CD14-positive monocyte (primary cell): Measurements from ENCODE around the gene HOXD11. TPM values are rescaled to one million over a fixed set of nuclear protein-coding genes. Genes with fewer than 3 reads are reported as not detected.

Experiments
- DNase-seq, 3 donors: peaks; one replicate each; pipeline ENCODE4 v3.0.0-alpha.2; 2011 to 2022
- H2AFZ ChIP-seq: 2 replicates; pipeline ENCODE4 v1.6.0; 2012; ENCODE audit warnings: mild to moderate bottlenecking, low read depth, low read length, inconsistent platforms; ENCODE audit not compliant: insufficient read depth, poor library complexity, severe bottlenecking
- H3K27ac ChIP-seq, 2 donors: 1 replicate in 1 of 2; 2 replicates in 1 of 2; pipeline ENCODE4 v1.5.1; 2012 to 2013; ENCODE audit warnings: low read length in 2 of 2, control low read depth in 1 of 2, inconsistent platforms in 1 of 2, low read depth in 1 of 2, mild to moderate bottlenecking in 1 of 2
- H3K27me3 ChIP-seq, 2 donors: one replicate each; pipeline versions ENCODE4 v1.6.0 to v1.6.1; 2011 to 2013; ENCODE audit warnings: low read length in 2 of 2; ENCODE audit not compliant: control insufficient read depth in 2 of 2, insufficient read depth in 2 of 2
- H3K36me3 ChIP-seq, 2 donors: replicated peaks in 1 of 2; 1 replicate in 1 of 2; 2 replicates in 1 of 2; pipeline versions ENCODE4 v1.5.1 to v1.6.1; 2012 to 2013; ENCODE audit warnings: low read length in 2 of 2, control low read depth in 1 of 2, inconsistent platforms in 1 of 2, mild to moderate bottlenecking in 1 of 2; ENCODE audit not compliant: insufficient read depth in 2 of 2, control insufficient read depth in 1 of 2
- H3K4me1 ChIP-seq, 2 donors: 1 replicate in 1 of 2; 2 replicates in 1 of 2; pipeline versions ENCODE4 v1.5.1 to v1.6.1; 2012 to 2013; ENCODE audit warnings: low read length in 2 of 2, control low read depth in 1 of 2, inconsistent platforms in 1 of 2, mild to moderate bottlenecking in 1 of 2, moderate library complexity in 1 of 2; ENCODE audit not compliant: insufficient read depth in 2 of 2, control insufficient read depth in 1 of 2
- H3K4me2 ChIP-seq: replicated peaks from 2 replicates; pipeline ENCODE3; 2012; ENCODE audit warnings: low read length, moderate library complexity, mild to moderate bottlenecking; ENCODE audit not compliant: poor library complexity, severe bottlenecking; ENCODE audit errors: extremely low read depth
- H3K4me3 ChIP-seq, 3 experiments: fragments of 200-600 bp in 1 of 3; sonication (generic) in 1 of 3; replicated peaks in 1 of 3; 1 replicate in 2 of 3; 2 replicates in 1 of 3; pipeline ENCODE4 v1.5.1; 2011 to 2013; ENCODE audit warnings: low read length in 3 of 3, mild to moderate bottlenecking in 3 of 3, control low read depth in 2 of 3, low read depth in 2 of 3, inconsistent platforms in 1 of 3, moderate library complexity in 1 of 3
- H3K79me2 ChIP-seq: 2 replicates; pipeline ENCODE4 v1.6.0; 2012; ENCODE audit warnings: mild to moderate bottlenecking, control low read depth, inconsistent platforms, low read length, moderate library complexity; ENCODE audit not compliant: insufficient read depth
- H3K9ac ChIP-seq: 2 replicates; pipeline ENCODE4 v1.6.0; 2017; ENCODE audit warnings: low read length, mild to moderate bottlenecking; ENCODE audit not compliant: insufficient read depth, poor library complexity, severe bottlenecking
- H3K9me3 ChIP-seq, 2 donors: replicated peaks in 1 of 2; 1 replicate in 1 of 2; 2 replicates in 1 of 2; pipeline versions ENCODE4 v1.5.1 to v1.6.1; 2012 to 2013; ENCODE audit warnings: low read length in 2 of 2, control low read depth in 1 of 2; ENCODE audit not compliant: control insufficient read depth in 1 of 2, insufficient read depth in 1 of 2
- H4K20me1 ChIP-seq: 2 replicates; pipeline ENCODE4 v1.6.0; 2012; ENCODE audit warnings: mild to moderate bottlenecking, low read length, control low read depth, moderate library complexity; ENCODE audit not compliant: insufficient read depth
- H3K27ac Mint-ChIP-seq, 7 donors: one replicate each; pipeline ENCODE4 v1.8.0; 2020; ENCODE audit warnings: mild to moderate bottlenecking in 7 of 7, mixed read lengths in 7 of 7, moderate library complexity in 6 of 7, inconsistent platforms in 2 of 7
- H3K27me3 Mint-ChIP-seq, 3 donors: one replicate each; pipeline ENCODE4 v1.8.0; 2021 to 2022; ENCODE audit warnings: low read depth in 3 of 3, mild to moderate bottlenecking in 3 of 3, mixed read lengths in 3 of 3, moderate library complexity in 3 of 3, inconsistent platforms in 1 of 3
- H3K36me3 Mint-ChIP-seq, 2 donors: one replicate each; pipeline ENCODE4 v1.8.0; 2020; ENCODE audit warnings: mixed read lengths in 2 of 2, inconsistent platforms in 1 of 2, mild to moderate bottlenecking in 1 of 2
- H3K4me1 Mint-ChIP-seq: one replicate; pipeline ENCODE4 v1.8.0; 2020; ENCODE audit warnings: mild to moderate bottlenecking, mixed read lengths
- H3K4me3 Mint-ChIP-seq, 2 donors: one replicate each; pipeline ENCODE4 v1.8.0; 2020; ENCODE audit warnings: mild to moderate bottlenecking in 2 of 2, mixed read lengths in 2 of 2, moderate library complexity in 1 of 2
- H3K9me3 Mint-ChIP-seq, 7 donors: one replicate each; pipeline ENCODE4 v1.8.0; 2020 to 2022; ENCODE audit warnings: mixed read lengths in 7 of 7, mild to moderate bottlenecking in 6 of 7, moderate library complexity in 6 of 7, inconsistent platforms in 2 of 7
- WGBS: methylation state at CpG from one replicate; pipeline ENCODE4 v1.1.5; 2013; ENCODE audit warnings: missing lambda C conversion rate; ENCODE audit not compliant: insufficient coverage; 5-methylcytosine and 5-hydroxymethylcytosine counted together
- intact Hi-C, 2 donors: fragments of 100-400 bp; cut with micrococcal nuclease; formaldehyde crosslinking; loops; one replicate each; pipeline versions ENCODE4 v1.15.0 to v1.15.1; 2023
- polyA plus RNA-seq, 3 donors: library from polyadenylated mRNA; depleted of rRNA in 1 of 3; unstranded in 2 of 3; stranded (reverse) in 1 of 3; fragments of 300-500 nt in 2 of 3; fragments of >200 nt in 1 of 3; fragmentation: Illumina TruSeq in 2 of 3; gene quantifications; 1 replicate in 2 of 3; 2 replicates in 1 of 3; pipeline ENCODE4 v1.2.3, GENCODE V29; 2012 to 2021
- TF ChIP-seq, protein P1 (sequence below): fragments of 200-600 bp; IDR thresholded peaks from one replicate; pipeline ENCODE4 v1.8.0; 2022; ENCODE audit warnings: antibody characterized with exemption, mild to moderate bottlenecking

The HOXD11 gene
- polyA plus RNA-seq, 3 donors, result not detected

DNA sequence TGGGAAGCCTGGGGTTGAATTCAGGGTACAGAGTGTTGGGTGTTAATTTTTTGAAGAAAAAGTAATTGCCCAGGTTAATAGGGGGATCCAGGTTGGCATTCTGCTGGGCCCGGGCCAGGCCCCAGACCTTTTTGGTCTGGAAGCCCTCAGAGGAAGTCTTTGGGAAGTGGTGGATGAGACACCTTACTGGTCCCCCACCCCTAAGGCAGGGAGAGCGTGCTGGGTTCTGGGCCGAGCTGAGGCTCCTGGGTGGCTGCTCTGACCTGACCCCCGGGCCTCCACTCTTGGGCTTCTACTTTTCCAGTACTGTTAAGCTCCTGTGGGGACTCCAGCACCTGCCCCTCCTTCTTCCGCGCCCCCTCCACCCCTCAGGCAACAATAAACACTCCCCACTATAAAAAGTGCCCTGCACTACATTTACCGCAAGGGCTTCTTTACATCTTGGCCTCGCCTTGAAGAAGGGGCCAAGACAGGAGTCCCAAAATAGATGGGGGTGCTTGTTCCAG is 49.3 kb downstream of the HOXD11 start:
- peaks cover 0 to 37% (median 12%) of the 10 kb centered on the region in 7 donors for H3K9me3 Mint-ChIP-seq
- Histone ChIP-seq H3K36me3 (no peaks in the 10 kb centered on the region), H3K4me1 (no peaks in the 10 kb centered on the region), H3K9me3 (peaks cover 4 to 39% of the 10 kb centered on the region in 2 donors), H2AFZ (no peak overlapping the region), H3K27ac (no peak overlapping the region), H4K20me1 (no peaks in the 10 kb centered on the region), H3K4me2 (no peak overlapping the region), H3K27me3 (peaks cover 89 to 100% of the 10 kb centered on the region in 2 donors), H3K9ac (no peak overlapping the region), H3K4me3 (no peak overlapping the region), H3K79me2 (no peaks in the 10 kb centered on the region)
- peaks cover 0 to 2% of the 10 kb centered on the region in 2 donors for H3K36me3 Mint-ChIP-seq
- intact Hi-C loops, result no loop called here
- 15% methylated on average over 4 of the region's 8 CpGs for WGBS
- TF ChIP-seq, protein P1, sequence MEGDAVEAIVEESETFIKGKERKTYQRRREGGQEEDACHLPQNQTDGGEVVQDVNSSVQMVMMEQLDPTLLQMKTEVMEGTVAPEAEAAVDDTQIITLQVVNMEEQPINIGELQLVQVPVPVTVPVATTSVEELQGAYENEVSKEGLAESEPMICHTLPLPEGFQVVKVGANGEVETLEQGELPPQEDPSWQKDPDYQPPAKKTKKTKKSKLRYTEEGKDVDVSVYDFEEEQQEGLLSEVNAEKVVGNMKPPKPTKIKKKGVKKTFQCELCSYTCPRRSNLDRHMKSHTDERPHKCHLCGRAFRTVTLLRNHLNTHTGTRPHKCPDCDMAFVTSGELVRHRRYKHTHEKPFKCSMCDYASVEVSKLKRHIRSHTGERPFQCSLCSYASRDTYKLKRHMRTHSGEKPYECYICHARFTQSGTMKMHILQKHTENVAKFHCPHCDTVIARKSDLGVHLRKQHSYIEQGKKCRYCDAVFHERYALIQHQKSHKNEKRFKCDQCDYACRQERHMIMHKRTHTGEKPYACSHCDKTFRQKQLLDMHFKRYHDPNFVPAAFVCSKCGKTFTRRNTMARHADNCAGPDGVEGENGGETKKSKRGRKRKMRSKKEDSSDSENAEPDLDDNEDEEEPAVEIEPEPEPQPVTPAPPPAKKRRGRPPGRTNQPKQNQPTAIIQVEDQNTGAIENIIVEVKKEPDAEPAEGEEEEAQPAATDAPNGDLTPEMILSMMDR, result no peak
- DNase-seq, result no peak
- peak overlapping the region in 1 of 2 donors; percentile 63 for H3K4me3 Mint-ChIP-seq
- no peak overlapping the region for H3K27ac Mint-ChIP-seq
- peaks cover 92 to 100% (median 96%) of the 10 kb centered on the region in 3 donors for H3K27me3 Mint-ChIP-seq
- H3K4me1 Mint-ChIP-seq, result peaks cover 11% of the 10 kb centered on the region

DNA sequence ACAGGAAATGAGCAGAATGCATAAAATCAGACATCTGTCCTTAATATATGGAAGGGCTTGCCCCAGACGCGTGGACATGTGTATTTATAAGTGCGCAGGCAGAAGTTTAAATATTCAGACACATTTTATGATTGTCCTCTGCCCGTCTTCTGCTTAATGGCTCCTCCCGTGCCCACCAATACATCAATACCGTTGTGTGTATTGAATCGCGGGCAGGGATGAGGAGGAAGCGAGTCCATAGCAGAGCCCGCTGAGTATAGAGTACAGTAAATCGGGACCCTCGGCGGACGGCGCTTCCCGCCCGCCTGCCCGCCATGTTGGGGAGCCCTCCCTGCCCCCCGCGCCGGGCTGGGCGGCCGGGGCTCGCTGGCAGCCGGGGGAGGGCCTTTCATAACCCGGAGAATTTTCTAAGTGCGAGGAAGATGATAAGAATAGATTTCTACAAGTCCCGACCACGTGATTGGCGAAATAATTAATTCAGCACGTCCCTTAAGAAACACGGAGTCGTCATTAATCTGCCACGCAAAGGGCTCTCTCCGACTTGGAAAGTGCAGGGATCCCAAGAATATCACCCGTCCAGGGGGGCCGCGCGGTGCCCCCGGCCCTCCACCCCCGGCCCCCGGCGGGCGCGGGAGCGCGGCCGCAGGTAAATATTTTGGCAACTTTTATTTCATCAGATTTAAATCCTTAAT is 49.9 kb downstream of the HOXD11 start, which contains the start of gene HOXD3:
TSS of gene HOXD3 (plus strand) at position 501 of the 692 bp plus-strand sequence. CDS start 11,808 bp downstream, outside the sequence.
- Mint-ChIP-seq H3K4me3 (peak within 1 kb of the TSS in 1 of 2 donors; percentile 75), H3K27ac (no peak within 1 kb of the TSS), H3K9me3 (peaks cover 0 to 36% (median 12%) of the 10 kb centered on the region in 7 donors), H3K36me3 (peaks cover 0 to 1% of the 10 kb centered on the region in 2 donors), H3K27me3 (peaks cover 93 to 100% (median 97%) of the 10 kb centered on the region in 3 donors), H3K4me1 (peaks cover 9% of the 10 kb centered on the region)
- H3K36me3 ChIP-seq, result no peaks in the 10 kb centered on the region
- WGBS, result 5% methylated on average over 26 of the region's 48 CpGs
- no peaks in the 10 kb centered on the region for H3K4me1 ChIP-seq
- no peaks in the 10 kb centered on the region for H4K20me1 ChIP-seq
- intact Hi-C loops, result no loop called here
- no peak for DNase-seq
- H3K79me2 ChIP-seq, result no peaks in the 10 kb centered on the region
- TF ChIP-seq, protein P1, result no peak
- H3K9ac ChIP-seq, result no peak within 1 kb of the TSS
- peaks cover 4 to 33% of the 10 kb centered on the region in 2 donors for H3K9me3 ChIP-seq
- peaks cover 89 to 100% of the 10 kb centered on the region in 2 donors for H3K27me3 ChIP-seq
- H3K27ac ChIP-seq, result no peak within 1 kb of the TSS
- H3K4me3 ChIP-seq, result no peak within 1 kb of the TSS
- no peak within 1 kb of the TSS for H2AFZ ChIP-seq
- H3K4me2 ChIP-seq, result no peak within 1 kb of the TSS
